ENCODE data around the gene ASNSD1. TPM values are rescaled to one million over a fixed set of nuclear protein-coding genes. Genes with fewer than 3 reads are reported as not detected.

ASNSD1 gene
- total and polyA plus RNA-seq, 9 of the 15 experiments (the other 6 are each of a cell fraction or from before 2014, with no cell fraction given) = 23.9 to 56.4 (median 38.3) TPM

- TF ChIP-seq ZNF407 (IDR thresholded peaks at IDR 0.05; ENCODE audit: low read depth) = no peak
- TF ChIP-seq ZNF449 (CRISPR knock-in tag; IDR thresholded peaks at IDR 0.05) = no peak
- TF ChIP-seq ZFX (CRISPR knock-in tag; IDR thresholded peaks at IDR 0.05) = no peak
- TF ChIP-seq NBN (IDR thresholded peaks at IDR 0.05; ENCODE audit: low read depth) = no peak
- TF ChIP-seq MEF2A (IDR thresholded peaks at IDR 0.05; ENCODE audit: control insufficient read depth, low read depth, low read length) = no peak
- no peak for TF ChIP-seq SIRT6 (IDR thresholded peaks at IDR 0.05; ENCODE audit: low read depth, low read length)
- TF ChIP-seq MYBL2 (IDR thresholded peaks at IDR 0.05; ENCODE audit: low read depth) = no peak
- TF ChIP-seq MYBL2 (CRISPR knock-in tag; IDR thresholded peaks at IDR 0.05; ENCODE audit: borderline replicate concordance) = no peak
- no peak for TF ChIP-seq KAT8 (IDR thresholded peaks at IDR 0.05; ENCODE audit: low read depth)
- TF ChIP-seq ZNF324 (CRISPR knock-in tag; IDR thresholded peaks at IDR 0.05) = no peak
- TF ChIP-seq GATAD2A (IDR thresholded peaks at IDR 0.05) = no peak
Observed at GRCh38 chr2:189676471-189676870, 15.2 kb downstream of the ASNSD1 start (continued).
